BLaER1 treated with 17β-estradiol and CSF1 and Interleukin-3, amounts not matched to agents 10 nM and 100 nM (cell line): ENCODE results near the gene CDK12.
"Not testable (repeated sequence)": the region's sequence is repeated elsewhere in the genome, so short reads cannot be mapped to it uniquely, and the experiment has no call there.

Experiments
- H3K27ac ChIP-seq, 11 experiments: shearing (Covaris generic); formaldehyde crosslinking; 2 replicates each; pipeline ENCODE4 v1.8.1; 2022
- H3K27me3 ChIP-seq, 11 experiments: shearing (Covaris generic); formaldehyde crosslinking; 2 replicates each; pipeline ENCODE4 v1.8.1; 2022
- H3K36me3 ChIP-seq, 11 experiments: shearing (Covaris generic); formaldehyde crosslinking; 2 replicates each; pipeline ENCODE4 v1.8.1; 2022
- H3K4me1 ChIP-seq, 10 experiments: shearing (Covaris generic); formaldehyde crosslinking; 2 replicates each; pipeline ENCODE4 v1.8.1; 2022
- H3K4me2 ChIP-seq, 11 experiments: shearing (Covaris generic); formaldehyde crosslinking; 2 replicates each; pipeline ENCODE4 v1.8.1; 2022
- H3K4me3 ChIP-seq, 10 experiments: shearing (Covaris generic); formaldehyde crosslinking; 2 replicates each; pipeline ENCODE4 v1.8.1; 2022
- H3K9ac ChIP-seq, 11 experiments: shearing (Covaris generic); formaldehyde crosslinking; 2 replicates each; pipeline ENCODE4 v1.8.1; 2022
- H3K9me3 ChIP-seq, 11 experiments: shearing (Covaris generic); formaldehyde crosslinking; replicated peaks in 1 of 11; 2 replicates each; pipeline ENCODE4 v1.8.1; 2022
- H4K20me1 ChIP-seq, 11 experiments: shearing (Covaris generic); formaldehyde crosslinking; 2 replicates each; pipeline ENCODE4 v1.8.1; 2022
- Cebpa-rat ChIP-seq, 11 experiments: shearing (Covaris generic); IDR thresholded peaks; 2 replicates each; pipeline ENCODE4 v1.8.1; 2022

The CDK12 gene

DNA sequence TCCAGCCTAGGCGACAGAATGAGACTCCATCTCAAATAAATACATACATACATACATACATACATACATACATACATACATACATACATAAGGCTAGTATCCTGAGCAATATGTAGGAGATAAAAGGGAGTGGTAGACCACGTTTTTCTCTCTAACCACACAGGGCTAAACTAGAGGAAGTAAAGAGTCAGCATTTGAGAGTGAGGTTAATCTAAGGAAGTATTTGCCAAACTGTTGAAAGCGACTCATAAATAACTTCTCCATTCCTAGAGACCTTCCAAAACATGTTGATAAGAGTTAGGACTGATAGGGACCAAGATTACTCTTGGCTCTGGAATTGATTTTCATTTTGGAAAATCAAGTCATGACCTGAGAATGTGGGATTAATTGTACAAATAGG is 77.6 kb downstream of the CDK12 start:
- Histone ChIP-seq H3K27me3 (no peaks in the 10 kb centered on the region), H3K36me3 (peaks cover 0 to 20% (median 12%) of the 10 kb centered on the region in 11 experiments; a peak in 13 of 22 replicates), H3K4me2 (peak overlapping the region; percentile 48 to 82 (median 70); a peak in 21 of 22 replicates), H3K4me1 (peaks cover 27 to 42% (median 34%) of the 10 kb centered on the region in 10 experiments), H3K27ac (peak overlapping the region in 4 of 11 experiments; percentile 10 to 57 (median 36); a peak in 6 of 22 replicates), H3K9ac (no peak overlapping the region), H3K4me3 (no peak overlapping the region), H4K20me1 (peaks cover 0 to 5% (median 0%) of the 10 kb centered on the region in 11 experiments; a peak in 4 of 22 replicates), H3K9me3 (no peaks in the 10 kb centered on the region)
- no peak for TF ChIP-seq Cebpa-rat (IDR thresholded peaks at IDR 0.05)

- Histone ChIP-seq H3K36me3 (peaks cover 6 to 22% (median 12%) of the 10 kb centered on the region in 11 experiments; a peak in 20 of 22 replicates), H3K9me3 (no peaks in the 10 kb centered on the region), H4K20me1 (peaks cover 0 to 5% (median 0%) of the 10 kb centered on the region in 11 experiments; a peak in 4 of 22 replicates), H3K27ac (no peak overlapping the region), H3K9ac (no peak overlapping the region), H3K4me2 (peak overlapping the region in 3 of 11 experiments; percentile 76 to 82 (median 80); a peak in 2 of 22 replicates), H3K4me1 (peaks cover 28 to 43% (median 33%) of the 10 kb centered on the region in 10 experiments), H3K27me3 (no peaks in the 10 kb centered on the region), H3K4me3 (no peak overlapping the region)
- no peak for TF ChIP-seq Cebpa-rat (IDR thresholded peaks at IDR 0.05)
These were observed 79.3 kb downstream of the CDK12 start for GRCh38 chr17:39540611-39541010.

DNA sequence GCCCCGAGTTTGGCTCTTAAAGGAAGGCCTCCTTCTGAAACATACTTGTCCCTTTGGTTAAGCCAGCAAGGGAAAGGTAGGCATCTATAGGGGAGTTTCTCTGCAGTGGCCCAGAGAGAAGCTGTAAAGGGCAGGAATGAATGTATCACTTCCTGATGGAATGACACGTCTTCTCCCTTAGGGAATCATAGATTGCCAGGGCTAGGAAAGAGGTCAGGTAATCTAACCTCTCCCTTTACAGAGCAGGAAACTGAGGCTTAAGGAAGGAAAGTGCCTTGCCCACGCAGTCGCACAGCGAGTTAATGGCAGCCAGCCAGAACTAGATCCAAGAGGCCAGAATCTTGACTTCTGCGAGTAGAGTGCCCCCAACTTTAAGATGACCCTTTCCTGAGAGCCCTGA is 80.4 kb downstream of the CDK12 start:
- TF ChIP-seq Cebpa-rat (IDR thresholded peaks at IDR 0.05) = no peak
- Histone ChIP-seq H4K20me1 (peaks cover 0 to 5% (median 0%) of the 10 kb centered on the region in 11 experiments; a peak in 5 of 22 replicates), H3K9ac (no peak overlapping the region), H3K4me3 (no peak overlapping the region), H3K4me1 (peaks cover 28 to 43% (median 33%) of the 10 kb centered on the region in 10 experiments), H3K4me2 (no peak overlapping the region), H3K27ac (no peak overlapping the region), H3K36me3 (peaks cover 10 to 27% (median 16%) of the 10 kb centered on the region in 11 experiments), H3K9me3 (no peaks in the 10 kb centered on the region), H3K27me3 (no peaks in the 10 kb centered on the region)

- Histone ChIP-seq H3K4me3 (no peak overlapping the region), H3K27ac (no peak overlapping the region), H3K27me3 (no peaks in the 10 kb centered on the region), H4K20me1 (peaks cover 0 to 16% (median 5%) of the 10 kb centered on the region in 11 experiments; a peak in 12 of 22 replicates), H3K36me3 (peaks cover 23 to 41% (median 28%) of the 10 kb centered on the region in 11 experiments), H3K4me2 (peak overlapping the region in 7 of 11 experiments; percentile 14 to 58 (median 55); a peak in 12 of 22 replicates), H3K9me3 (no peaks in the 10 kb centered on the region), H3K9ac (no peak overlapping the region), H3K4me1 (peaks cover 24 to 40% (median 29%) of the 10 kb centered on the region in 10 experiments)
- no peak for TF ChIP-seq Cebpa-rat (IDR thresholded peaks at IDR 0.05)
These were observed 81.9 kb downstream of the CDK12 start for GRCh38 chr17:39543176-39543575.

DNA sequence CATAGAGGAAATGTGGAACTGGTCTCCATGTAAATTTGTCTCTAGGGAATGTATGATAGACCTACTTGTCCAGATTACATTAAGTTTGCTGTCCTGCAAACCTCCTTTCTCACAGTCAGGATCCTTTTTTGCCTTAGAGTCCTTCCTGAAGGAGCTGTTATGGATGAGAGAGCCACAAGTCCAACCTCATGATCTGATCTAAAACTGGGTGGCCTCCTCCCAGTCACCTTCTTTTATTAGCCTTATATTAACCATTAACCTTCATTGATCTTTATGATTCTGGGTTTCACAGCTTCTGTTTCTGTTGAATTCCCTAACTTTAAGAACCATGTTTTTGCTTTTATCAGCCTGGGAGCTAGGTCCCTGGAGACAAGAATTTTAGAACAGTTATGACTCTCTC is 82.4 kb downstream of the CDK12 start:
- Histone ChIP-seq H3K9ac (no peak overlapping the region), H3K4me3 (no peak overlapping the region), H3K27me3 (no peaks in the 10 kb centered on the region), H3K27ac (no peak overlapping the region), H3K36me3 (peaks cover 28 to 46% (median 33%) of the 10 kb centered on the region in 11 experiments), H3K4me1 (peaks cover 19 to 35% (median 24%) of the 10 kb centered on the region in 10 experiments), H3K9me3 (no peaks in the 10 kb centered on the region), H4K20me1 (peaks cover 0 to 16% (median 6%) of the 10 kb centered on the region in 11 experiments; a peak in 12 of 22 replicates), H3K4me2 (peak overlapping the region in 6 of 11 experiments; percentile 24 to 58 (median 56); a peak in 9 of 22 replicates)
- no peak for TF ChIP-seq Cebpa-rat (IDR thresholded peaks at IDR 0.05)

GRCh38 chr17:39544361-39544760 is 83.1 kb downstream of the CDK12 start:
- not testable (repeated sequence) for H3K9me3 ChIP-seq, H3K27me3 ChIP-seq, H3K27ac ChIP-seq, H3K4me2 ChIP-seq, H3K4me3 ChIP-seq, H3K9ac ChIP-seq
- Histone ChIP-seq H4K20me1 (peaks cover 0 to 16% (median 6%) of the 10 kb centered on the region in 11 experiments; a peak in 12 of 22 replicates), H3K36me3 (peaks cover 35 to 53% (median 40%) of the 10 kb centered on the region in 11 experiments), H3K4me1 (peaks cover 12 to 28% (median 18%) of the 10 kb centered on the region in 10 experiments)

- H3K4me3 ChIP-seq = no peak overlapping the region
- no peak overlapping the region for H3K27ac ChIP-seq
- no peaks in the 10 kb centered on the region for H3K27me3 ChIP-seq
- H3K4me2 ChIP-seq = no peak overlapping the region
- H3K9ac ChIP-seq = 0 out of 22 replicates have a peak overlapping the region, but pooled peaks of 1 of the 11 experiments have one; percentile 32
- TF ChIP-seq Cebpa-rat (IDR thresholded peaks at IDR 0.05) = no peak
- peaks cover 0 to 16% (median 6%) of the 10 kb centered on the region in 11 experiments; a peak in 11 of 22 replicates for H4K20me1 ChIP-seq
- peaks cover 15 to 36% (median 30%) of the 10 kb centered on the region in 10 experiments for H3K4me1 ChIP-seq
- peaks cover 50 to 88% (median 70%) of the 10 kb centered on the region in 11 experiments for H3K36me3 ChIP-seq
- H3K9me3 ChIP-seq = no peaks in the 10 kb centered on the region
These were observed 86.6 kb downstream of the CDK12 start for GRCh38 chr17:39547713-39548478.

DNA sequence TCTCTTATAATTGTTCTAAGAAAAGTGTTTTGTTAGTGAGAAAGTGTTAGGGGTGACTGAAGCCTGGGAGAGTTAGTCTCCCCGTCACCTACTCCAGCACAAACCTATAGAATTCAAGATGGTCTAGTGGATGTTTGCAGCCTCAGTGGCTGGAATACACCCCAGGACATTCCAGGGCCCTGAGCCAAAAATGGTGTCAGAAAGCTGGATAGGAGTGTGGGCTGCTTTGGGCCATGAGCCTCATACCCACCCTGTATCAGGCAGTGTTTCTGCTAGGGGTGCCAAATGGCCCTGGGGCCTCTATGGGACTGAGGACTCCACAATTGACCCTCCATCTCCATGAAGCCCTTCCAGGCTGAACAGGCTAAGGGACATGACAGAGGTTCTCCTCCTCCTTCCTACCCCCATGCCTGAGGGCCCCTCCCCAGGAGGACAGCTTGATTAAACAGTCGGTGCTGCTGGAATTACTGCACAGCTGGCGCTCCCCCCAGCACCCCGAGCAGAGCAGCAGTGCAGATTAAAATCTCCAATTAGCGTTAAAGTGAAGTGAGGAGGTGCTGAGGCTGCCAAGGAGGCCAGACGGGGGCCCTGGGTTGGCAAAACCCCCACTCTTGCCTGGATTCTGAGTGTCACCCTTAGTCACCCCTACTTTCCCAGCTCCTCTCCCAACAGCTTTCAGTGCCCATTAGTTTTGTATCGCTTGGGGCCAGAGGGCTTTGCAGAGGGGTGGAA is 87.4 kb downstream of the CDK12 start:
- no peaks in the 10 kb centered on the region for H3K27me3 ChIP-seq
- H3K4me2 ChIP-seq = no peak overlapping the region
- peaks cover 7 to 37% (median 32%) of the 10 kb centered on the region in 10 experiments for H3K4me1 ChIP-seq
- H3K4me3 ChIP-seq = no peak overlapping the region
- H3K36me3 ChIP-seq = peaks cover 57 to 96% (median 78%) of the 10 kb centered on the region in 11 experiments
- H3K9me3 ChIP-seq = no peaks in the 10 kb centered on the region
- peaks cover 0 to 16% (median 6%) of the 10 kb centered on the region in 11 experiments; a peak in 11 of 22 replicates for H4K20me1 ChIP-seq
- TF ChIP-seq Cebpa-rat (IDR thresholded peaks at IDR 0.05) = no peak
- H3K27ac ChIP-seq = no peak overlapping the region
- H3K9ac ChIP-seq = 0 out of 22 replicates have a peak overlapping the region, but pooled peaks of 1 of the 11 experiments have one; percentile 4
